ENCODE measurements around the gene ESR1. TPM values are rescaled to one million over a fixed set of nuclear protein-coding genes. Genes with fewer than 3 reads are reported as not detected.
A peak's percentile ranks its signal among the peaks of the same experiment; 100 is the strongest.

ESR1 gene
- total RNA-seq, 1 donor from 2014 or later, result 0.72 TPM

DNA sequence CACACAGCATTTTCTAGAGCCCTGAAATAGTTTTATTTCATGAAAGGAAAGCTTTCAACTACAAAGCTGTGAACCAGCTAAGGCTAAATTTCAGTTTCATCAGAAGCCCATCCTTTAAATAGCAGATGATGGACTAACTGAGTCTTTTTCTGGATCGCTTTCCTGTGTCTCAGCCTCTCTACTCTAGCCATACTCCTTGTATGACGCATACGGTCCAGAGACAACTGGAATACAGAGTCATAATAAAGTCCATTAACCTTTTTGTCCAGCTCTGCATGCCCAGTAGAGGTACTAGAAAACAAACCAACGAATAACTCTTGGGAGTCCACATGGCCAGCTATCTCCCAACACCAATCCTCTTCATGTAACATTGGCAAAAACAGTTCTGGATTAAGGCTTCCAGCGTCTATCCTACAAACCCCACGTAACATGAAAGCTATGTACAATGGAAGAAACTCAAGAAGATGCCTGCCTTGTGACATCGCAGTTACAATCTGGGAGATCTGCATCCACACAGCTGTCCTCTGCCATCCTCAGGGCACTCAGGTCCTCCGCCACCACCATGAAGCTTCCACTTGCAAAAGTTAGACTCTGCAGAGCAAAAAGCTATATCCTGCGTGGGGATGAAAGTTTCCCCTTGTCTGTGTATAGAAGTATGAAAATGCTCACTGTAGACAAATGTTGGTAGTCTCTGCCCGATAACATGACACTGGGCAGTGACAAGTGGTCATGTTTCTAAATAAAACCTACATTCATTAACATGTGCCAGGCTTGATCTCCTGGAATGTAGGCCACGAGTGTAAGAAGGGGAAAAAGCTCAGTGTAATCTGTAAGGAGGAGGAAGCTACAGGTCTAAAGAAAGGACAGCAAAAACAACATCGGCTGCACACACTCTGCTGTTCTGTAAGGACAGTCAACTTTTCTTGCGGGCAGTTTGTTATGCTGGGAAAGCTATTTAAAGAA, 360.4 kb downstream of the ESR1 start:
- peak; percentile 84 for DNase-seq (ENCODE audit: low read depth)

DNA sequence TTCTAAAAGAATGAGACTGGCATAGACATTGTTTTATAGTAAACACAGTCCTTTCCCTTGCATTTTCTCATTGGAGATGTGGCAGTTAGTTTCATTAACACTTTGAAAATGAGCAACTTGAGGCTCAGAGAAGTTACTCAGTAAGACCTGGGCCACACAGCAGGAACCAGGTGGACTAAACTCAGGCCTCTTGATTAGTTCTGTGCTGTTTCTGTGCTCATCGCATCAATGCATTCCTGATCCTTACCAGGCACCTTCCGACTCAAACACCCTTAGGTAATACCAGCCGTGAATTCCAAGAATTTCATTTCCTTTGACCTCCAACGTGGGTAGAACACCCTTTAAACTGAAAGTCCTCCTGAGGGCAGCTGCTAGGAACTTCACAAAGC, 362.8 kb downstream of the ESR1 start:
- no peak for DNase-seq (ENCODE audit: low read depth)

GRCh38 chr6:152170702-152171667, 363.5 kb downstream of the ESR1 start:
- DNase-seq (ENCODE audit: low read depth), result no peak

DNA sequence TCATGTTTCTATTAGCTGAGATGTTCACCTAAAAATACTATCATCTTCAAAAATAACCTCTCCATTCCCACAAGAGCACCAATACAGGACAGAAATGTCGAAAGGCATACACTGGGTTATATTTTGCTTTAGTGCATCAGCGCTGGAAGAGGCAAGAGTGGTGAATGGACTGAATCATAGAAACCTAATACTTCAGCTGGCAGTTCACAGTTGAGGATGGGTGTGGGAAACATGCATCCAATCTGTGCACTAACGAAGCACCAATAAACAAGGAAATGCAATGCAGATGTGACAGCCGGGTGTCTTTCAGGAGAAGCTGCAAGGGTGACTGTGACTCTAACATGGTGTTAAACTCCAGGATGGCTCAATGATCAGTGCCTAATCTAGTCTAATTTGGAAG, 365.8 kb downstream of the ESR1 start:
- DNase-seq (ENCODE audit: low read depth), result peak; percentile 57

DNA sequence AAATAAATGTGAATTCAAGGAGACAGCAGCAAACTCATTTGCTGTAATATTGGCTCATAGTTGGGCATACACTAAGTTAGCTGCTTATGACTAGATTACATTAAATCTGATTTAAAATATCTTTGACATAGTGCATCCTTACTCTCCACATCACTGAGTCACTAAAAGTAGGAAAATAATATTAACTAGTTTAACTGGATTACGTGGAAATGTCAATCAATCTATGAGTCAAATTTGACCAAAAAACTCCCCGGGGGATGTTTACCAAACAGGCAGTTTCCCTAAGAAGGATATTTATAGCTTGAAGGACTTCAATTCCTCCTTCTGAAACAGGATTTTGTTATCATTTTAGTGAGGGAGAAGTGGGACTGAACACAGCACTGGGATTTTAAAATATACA, 366.5 kb downstream of the ESR1 start:
- DNase-seq (ENCODE audit: low read depth), result no peak

GRCh38 chr6:152176268-152176667, 368.8 kb downstream of the ESR1 start:
- no peak for DNase-seq (ENCODE audit: low read depth)

Measured in myocyte (in vitro differentiated cells).